K562 (cell line): ENCODE data around the gene CRNKL1. TPM values are rescaled to one million over a fixed set of nuclear protein-coding genes. Genes with fewer than 3 reads are reported as not detected.

ENCODE experiments used
- CREM ChIP-seq: IDR thresholded peaks from 2 replicates; pipeline ENCODE4 v1.6.1; 2014; ENCODE audit warnings: antibody characterized with exemption, low read depth
- EP400 ChIP-seq: fragments of 450-650 bp; IDR thresholded peaks from 2 replicates; pipeline ENCODE4 v1.6.1; 2017; ENCODE audit warnings: antibody characterized with exemption, mild to moderate bottlenecking, moderate library complexity
- JUN ChIP-seq, 2 experiments: sonication (generic) in 1 of 2; formaldehyde crosslinking in 1 of 2; IDR thresholded peaks; 2 replicates each; pipeline versions ENCODE4 v1.6.1 to v1.8.0; 2012 to 2022; ENCODE audit warnings: borderline replicate concordance in 2 of 2, mild to moderate bottlenecking in 2 of 2, improper control_type of control experiment in 1 of 2, low read depth in 1 of 2, low read length in 1 of 2, missing genetic modification reagents in 1 of 2
- SIN3B ChIP-seq: fragments of 450-650 bp; IDR thresholded peaks from 2 replicates; pipeline ENCODE4 v1.6.1; 2017; ENCODE audit warnings: low read depth, mild to moderate bottlenecking, moderate library complexity
- SIX5 ChIP-seq, 2 experiments: IDR thresholded peaks; 2 replicates each; pipeline ENCODE4 v1.6.1; 2011; ENCODE audit warnings: low read length in 2 of 2, borderline replicate concordance in 1 of 2, low read depth in 1 of 2, mild to moderate bottlenecking in 1 of 2, moderate library complexity in 1 of 2; ENCODE audit not compliant: insufficient read depth in 1 of 2
- SMARCC2 ChIP-seq: fragments of 450-650 bp; IDR thresholded peaks from 2 replicates; pipeline ENCODE4 v1.6.1; 2017; ENCODE audit warnings: antibody characterized with exemption, moderate library complexity, mild to moderate bottlenecking, low read depth
- ZFP36 ChIP-seq: fragments of 150-350 bp; IDR thresholded peaks from 2 replicates; pipeline ENCODE4 v1.6.1; 2018; ENCODE audit warnings: low read length, low read depth; ENCODE audit not compliant: partially characterized antibody
- polyA plus RNA-seq, 8 experiments: library from polyadenylated mRNA; depleted of rRNA in 4 of 8; stranded (reverse) in 5 of 8; unstranded in 3 of 8; fragments of >200 nt; fragmentation: Nextera tagmentation in 2 of 8; fragmentation: Illumina TruSeq in 1 of 8; extraction: Ambion mirVana in 2 of 8; extraction: Trizol in 1 of 8; gene quantifications; 2 replicates each; pipeline versions ENCODE4 v1.2.1 to v1.2.3, GENCODE V29; 2011 to 2014; ENCODE audit warnings: inconsistent platforms in 1 of 8, missing spikeins in 1 of 8
- total RNA-seq, 7 experiments: library from RNA; depleted of rRNA in 6 of 7; stranded (reverse); fragments of >200 nt in 6 of 7; fragmentation: Illumina TruSeq in 2 of 7; extraction: Trizol in 2 of 7; gene quantifications; 2 replicates each; pipeline versions ENCODE4 v1.2.1 to v1.2.3, GENCODE V29; 2011 to 2021; ENCODE audit warnings: low replicate concordance in 1 of 7
- TF ChIP-seq, protein P1 (sequence below): fragments of 450-650 bp; IDR thresholded peaks from 2 replicates; pipeline ENCODE4 v1.6.1; 2016; ENCODE audit warnings: mild to moderate bottlenecking, moderate library complexity
- TF ChIP-seq, protein P2 (sequence below): sonication (generic); formaldehyde crosslinking; IDR thresholded peaks from 2 replicates; pipeline ENCODE4 v1.8.0; 2022; ENCODE audit warnings: missing genetic modification reagents, mild to moderate bottlenecking, moderate library complexity, borderline replicate concordance
- TF ChIP-seq, protein P3 (sequence below): fragments of 450-650 bp; formaldehyde crosslinking; IDR thresholded peaks from 2 replicates; pipeline ENCODE4 v1.4.0; 2022; ENCODE audit warnings: mild to moderate bottlenecking, moderate library complexity

The CRNKL1 gene
- total and polyA plus RNA-seq, 9 of the 15 experiments (the other 6 are each of a cell fraction or from before 2014, with no cell fraction given): 8.1 to 17.0 (median 11.7) TPM

DNA sequence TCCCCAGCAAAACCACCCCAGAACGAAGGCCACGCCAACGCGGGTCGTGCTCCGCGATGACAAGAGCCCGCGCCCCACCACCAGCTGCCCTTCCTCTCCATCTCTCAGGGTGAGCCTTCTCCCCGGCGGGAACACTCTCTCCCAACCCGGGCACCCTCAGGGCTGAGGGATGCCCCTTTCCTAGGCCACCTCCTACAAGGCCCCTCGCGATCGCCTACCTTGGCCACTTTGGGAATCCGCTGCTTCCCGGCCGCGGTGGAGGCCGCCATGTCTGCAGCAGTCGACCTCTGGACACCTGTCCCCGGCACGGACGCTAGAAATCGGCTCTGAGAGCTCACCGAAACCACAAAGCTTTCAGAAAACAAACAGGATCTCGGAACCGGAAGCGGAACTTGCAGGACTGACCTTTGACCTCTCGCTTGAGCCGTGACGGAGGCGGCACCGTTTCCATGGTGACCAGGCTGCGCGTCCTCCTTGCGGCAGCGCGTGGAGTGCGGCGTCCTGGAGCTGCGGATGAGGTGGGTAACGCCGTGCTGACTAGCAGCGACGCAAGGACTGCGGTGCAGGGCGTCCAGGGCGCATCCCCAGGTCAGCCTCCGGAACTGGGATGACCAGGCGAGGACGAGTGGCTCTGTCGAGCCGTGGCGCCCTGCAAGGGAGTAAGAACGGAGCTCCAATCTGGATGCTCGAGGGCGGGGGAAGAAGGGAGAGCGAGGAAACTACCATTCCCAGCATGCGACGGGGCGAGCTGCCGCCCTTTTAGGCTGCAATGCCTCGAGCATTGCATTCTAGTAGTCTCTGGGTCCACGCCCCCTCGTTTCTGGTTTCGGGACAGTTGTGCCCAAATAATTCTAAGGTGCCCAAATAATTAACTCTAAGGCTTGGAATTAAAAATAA, at the start of gene CRNKL1, which contains the start of gene CFAP61 (continued):
- peak; percentile 37; the same call in 1 of the 2 replicates for TF ChIP-seq EP400
- peak; percentile 46 to 47; a peak in 2 of 4 replicates for TF ChIP-seq SIX5 (IDR thresholded peaks at IDR 0.05; ENCODE audit: borderline replicate concordance in 1 of 2, insufficient read depth in 1 of 2, low read depth in 1 of 2, low read length in 2 of 2)
- peak; percentile 58; the same call in 1 of the 2 replicates for TF ChIP-seq SIN3B
- TF ChIP-seq CREM: peak; percentile 69
- no peak for TF ChIP-seq SMARCC2
- TF ChIP-seq, protein P1, sequence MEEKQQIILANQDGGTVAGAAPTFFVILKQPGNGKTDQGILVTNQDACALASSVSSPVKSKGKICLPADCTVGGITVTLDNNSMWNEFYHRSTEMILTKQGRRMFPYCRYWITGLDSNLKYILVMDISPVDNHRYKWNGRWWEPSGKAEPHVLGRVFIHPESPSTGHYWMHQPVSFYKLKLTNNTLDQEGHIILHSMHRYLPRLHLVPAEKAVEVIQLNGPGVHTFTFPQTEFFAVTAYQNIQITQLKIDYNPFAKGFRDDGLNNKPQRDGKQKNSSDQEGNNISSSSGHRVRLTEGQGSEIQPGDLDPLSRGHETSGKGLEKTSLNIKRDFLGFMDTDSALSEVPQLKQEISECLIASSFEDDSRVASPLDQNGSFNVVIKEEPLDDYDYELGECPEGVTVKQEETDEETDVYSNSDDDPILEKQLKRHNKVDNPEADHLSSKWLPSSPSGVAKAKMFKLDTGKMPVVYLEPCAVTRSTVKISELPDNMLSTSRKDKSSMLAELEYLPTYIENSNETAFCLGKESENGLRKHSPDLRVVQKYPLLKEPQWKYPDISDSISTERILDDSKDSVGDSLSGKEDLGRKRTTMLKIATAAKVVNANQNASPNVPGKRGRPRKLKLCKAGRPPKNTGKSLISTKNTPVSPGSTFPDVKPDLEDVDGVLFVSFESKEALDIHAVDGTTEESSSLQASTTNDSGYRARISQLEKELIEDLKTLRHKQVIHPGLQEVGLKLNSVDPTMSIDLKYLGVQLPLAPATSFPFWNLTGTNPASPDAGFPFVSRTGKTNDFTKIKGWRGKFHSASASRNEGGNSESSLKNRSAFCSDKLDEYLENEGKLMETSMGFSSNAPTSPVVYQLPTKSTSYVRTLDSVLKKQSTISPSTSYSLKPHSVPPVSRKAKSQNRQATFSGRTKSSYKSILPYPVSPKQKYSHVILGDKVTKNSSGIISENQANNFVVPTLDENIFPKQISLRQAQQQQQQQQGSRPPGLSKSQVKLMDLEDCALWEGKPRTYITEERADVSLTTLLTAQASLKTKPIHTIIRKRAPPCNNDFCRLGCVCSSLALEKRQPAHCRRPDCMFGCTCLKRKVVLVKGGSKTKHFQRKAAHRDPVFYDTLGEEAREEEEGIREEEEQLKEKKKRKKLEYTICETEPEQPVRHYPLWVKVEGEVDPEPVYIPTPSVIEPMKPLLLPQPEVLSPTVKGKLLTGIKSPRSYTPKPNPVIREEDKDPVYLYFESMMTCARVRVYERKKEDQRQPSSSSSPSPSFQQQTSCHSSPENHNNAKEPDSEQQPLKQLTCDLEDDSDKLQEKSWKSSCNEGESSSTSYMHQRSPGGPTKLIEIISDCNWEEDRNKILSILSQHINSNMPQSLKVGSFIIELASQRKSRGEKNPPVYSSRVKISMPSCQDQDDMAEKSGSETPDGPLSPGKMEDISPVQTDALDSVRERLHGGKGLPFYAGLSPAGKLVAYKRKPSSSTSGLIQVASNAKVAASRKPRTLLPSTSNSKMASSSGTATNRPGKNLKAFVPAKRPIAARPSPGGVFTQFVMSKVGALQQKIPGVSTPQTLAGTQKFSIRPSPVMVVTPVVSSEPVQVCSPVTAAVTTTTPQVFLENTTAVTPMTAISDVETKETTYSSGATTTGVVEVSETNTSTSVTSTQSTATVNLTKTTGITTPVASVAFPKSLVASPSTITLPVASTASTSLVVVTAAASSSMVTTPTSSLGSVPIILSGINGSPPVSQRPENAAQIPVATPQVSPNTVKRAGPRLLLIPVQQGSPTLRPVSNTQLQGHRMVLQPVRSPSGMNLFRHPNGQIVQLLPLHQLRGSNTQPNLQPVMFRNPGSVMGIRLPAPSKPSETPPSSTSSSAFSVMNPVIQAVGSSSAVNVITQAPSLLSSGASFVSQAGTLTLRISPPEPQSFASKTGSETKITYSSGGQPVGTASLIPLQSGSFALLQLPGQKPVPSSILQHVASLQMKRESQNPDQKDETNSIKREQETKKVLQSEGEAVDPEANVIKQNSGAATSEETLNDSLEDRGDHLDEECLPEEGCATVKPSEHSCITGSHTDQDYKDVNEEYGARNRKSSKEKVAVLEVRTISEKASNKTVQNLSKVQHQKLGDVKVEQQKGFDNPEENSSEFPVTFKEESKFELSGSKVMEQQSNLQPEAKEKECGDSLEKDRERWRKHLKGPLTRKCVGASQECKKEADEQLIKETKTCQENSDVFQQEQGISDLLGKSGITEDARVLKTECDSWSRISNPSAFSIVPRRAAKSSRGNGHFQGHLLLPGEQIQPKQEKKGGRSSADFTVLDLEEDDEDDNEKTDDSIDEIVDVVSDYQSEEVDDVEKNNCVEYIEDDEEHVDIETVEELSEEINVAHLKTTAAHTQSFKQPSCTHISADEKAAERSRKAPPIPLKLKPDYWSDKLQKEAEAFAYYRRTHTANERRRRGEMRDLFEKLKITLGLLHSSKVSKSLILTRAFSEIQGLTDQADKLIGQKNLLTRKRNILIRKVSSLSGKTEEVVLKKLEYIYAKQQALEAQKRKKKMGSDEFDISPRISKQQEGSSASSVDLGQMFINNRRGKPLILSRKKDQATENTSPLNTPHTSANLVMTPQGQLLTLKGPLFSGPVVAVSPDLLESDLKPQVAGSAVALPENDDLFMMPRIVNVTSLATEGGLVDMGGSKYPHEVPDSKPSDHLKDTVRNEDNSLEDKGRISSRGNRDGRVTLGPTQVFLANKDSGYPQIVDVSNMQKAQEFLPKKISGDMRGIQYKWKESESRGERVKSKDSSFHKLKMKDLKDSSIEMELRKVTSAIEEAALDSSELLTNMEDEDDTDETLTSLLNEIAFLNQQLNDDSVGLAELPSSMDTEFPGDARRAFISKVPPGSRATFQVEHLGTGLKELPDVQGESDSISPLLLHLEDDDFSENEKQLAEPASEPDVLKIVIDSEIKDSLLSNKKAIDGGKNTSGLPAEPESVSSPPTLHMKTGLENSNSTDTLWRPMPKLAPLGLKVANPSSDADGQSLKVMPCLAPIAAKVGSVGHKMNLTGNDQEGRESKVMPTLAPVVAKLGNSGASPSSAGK: peak; percentile 10; the same call in 1 of the 2 replicates
- TF ChIP-seq, protein P2, sequence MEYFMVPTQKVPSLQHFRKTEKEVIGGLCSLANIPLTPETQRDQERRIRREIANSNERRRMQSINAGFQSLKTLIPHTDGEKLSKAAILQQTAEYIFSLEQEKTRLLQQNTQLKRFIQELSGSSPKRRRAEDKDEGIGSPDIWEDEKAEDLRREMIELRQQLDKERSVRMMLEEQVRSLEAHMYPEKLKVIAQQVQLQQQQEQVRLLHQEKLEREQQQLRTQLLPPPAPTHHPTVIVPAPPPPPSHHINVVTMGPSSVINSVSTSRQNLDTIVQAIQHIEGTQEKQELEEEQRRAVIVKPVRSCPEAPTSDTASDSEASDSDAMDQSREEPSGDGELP (CRISPR knock-in tag): peak; percentile 62; the same call in 1 of the 2 replicates
- peak; percentile 11 for TF ChIP-seq ZFP36
- peak; percentile 38; the same call in 1 of the 2 replicates for TF ChIP-seq JUN (IDR thresholded peaks at IDR 0.05; ENCODE audit: borderline replicate concordance, low read depth, low read length)
- TF ChIP-seq JUN (CRISPR knock-in tag; IDR thresholded peaks at IDR 0.05; ENCODE audit: borderline replicate concordance): no peak
- TF ChIP-seq, protein P3, sequence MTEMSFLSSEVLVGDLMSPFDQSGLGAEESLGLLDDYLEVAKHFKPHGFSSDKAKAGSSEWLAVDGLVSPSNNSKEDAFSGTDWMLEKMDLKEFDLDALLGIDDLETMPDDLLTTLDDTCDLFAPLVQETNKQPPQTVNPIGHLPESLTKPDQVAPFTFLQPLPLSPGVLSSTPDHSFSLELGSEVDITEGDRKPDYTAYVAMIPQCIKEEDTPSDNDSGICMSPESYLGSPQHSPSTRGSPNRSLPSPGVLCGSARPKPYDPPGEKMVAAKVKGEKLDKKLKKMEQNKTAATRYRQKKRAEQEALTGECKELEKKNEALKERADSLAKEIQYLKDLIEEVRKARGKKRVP: no peak
